ENCODE results near the gene PTPRN2. TPM values are rescaled to one million over a fixed set of nuclear protein-coding genes. Genes with fewer than 3 reads are reported as not detected.

The PTPRN2 gene
- total and polyA plus RNA-seq, 2 donors (not counting 3 experiments of a cell fraction or from before 2014, with no cell fraction given), result 0.62 to 0.88 TPM

- POLR2A ChIA-PET, result no interaction called here
- CTCF ChIA-PET, result no interaction called here
- no peaks in the 10 kb centered on the region for H3K36me3 ChIP-seq (ENCODE audit: control insufficient read depth in 2 of 2, extremely low read depth in 1 of 2, insufficient read depth in 2 of 2, low read length in 2 of 2)
- no peaks in the 10 kb centered on the region for H3K79me2 ChIP-seq (ENCODE audit: control insufficient read depth, insufficient read depth, low read length)
- H4K20me1 ChIP-seq (replicated peaks; ENCODE audit: control insufficient read depth, extremely low read depth, insufficient read depth, low read length), result no peaks in the 10 kb centered on the region
- no peak overlapping the region for H3K4me3 ChIP-seq (replicated peaks in 1 of 3; ENCODE audit: insufficient read depth in 1 of 3, low read depth in 1 of 3, low read length in 3 of 3)
- intact Hi-C loops (cut with micrococcal nuclease) (no loop called here), dilution Hi-C loops (cut with MboI; ENCODE audit: extremely low pct_ligation_motif_present, low sequenced_read_pairs) (no loop called here)
- H3K4me2 ChIP-seq (ENCODE audit: insufficient read depth, low read length), result no peak overlapping the region
- no TSS peak for BruUV-seq (replicated peaks)
- no peak overlapping the region for H3K27ac ChIP-seq (ENCODE audit: insufficient read depth, low read depth, low read length)
- no peak overlapping the region for H3K9ac ChIP-seq (replicated peaks; ENCODE audit: extremely low read depth, insufficient read depth, low read length)
- FAIRE-seq, result no peak
- H3K9me3 ChIP-seq (replicated peaks; ENCODE audit: control insufficient read depth, insufficient read depth, low read length), result no peaks in the 10 kb centered on the region
- H3K4me1 ChIP-seq (ENCODE audit: control insufficient read depth, extremely low read depth, insufficient read depth, low read length), result no peaks in the 10 kb centered on the region
- TF ChIP-seq FOS (IDR thresholded peaks at IDR 0.05; ENCODE audit: borderline replicate concordance, insufficient read depth, low read length), result no peak
- no peak for TF ChIP-seq JUN (IDR thresholded peaks at IDR 0.05; ENCODE audit: borderline replicate concordance, insufficient read depth, insufficient read length, low read depth)
- no peak for TF ChIP-seq MYC (IDR thresholded peaks at IDR 0.05; ENCODE audit: low read depth, low read length)
- no peak for TF ChIP-seq MAX (IDR thresholded peaks at IDR 0.05; ENCODE audit: insufficient read depth, insufficient read length)
- no peak for TF ChIP-seq POLR2A (IDR thresholded peaks at IDR 0.05; ENCODE audit: low read depth, low read length)
- no peak for TF ChIP-seq EZH2 (IDR thresholded peaks at IDR 0.05; ENCODE audit: borderline replicate concordance, low read depth, low read length, severe bottlenecking)
- TF ChIP-seq CTCF (IDR thresholded peaks at IDR 0.05; ENCODE audit: extremely low read depth in 1 of 2, insufficient read depth in 1 of 2, low read depth in 1 of 2, low read length in 2 of 2), result no peak
- no peak for TF ChIP-seq POLR2AphosphoS5 (IDR thresholded peaks at IDR 0.05; ENCODE audit: insufficient read depth, low read depth, low read length)
- no peak for TF ChIP-seq GATA2 (IDR thresholded peaks at IDR 0.05; ENCODE audit: insufficient read depth, insufficient read length, low read depth, low read length)
- DNase-seq (ENCODE audit: low read depth, low spot score), result no peak
- no peaks in the 10 kb centered on the region for H3K9me1 ChIP-seq (replicated peaks; ENCODE audit: control insufficient read depth, extremely low read depth, insufficient read depth, low read length)
- no peak overlapping the region for H2AFZ ChIP-seq (ENCODE audit: low read depth, low read length)
- H3K27me3 ChIP-seq (ENCODE audit: control insufficient read depth in 2 of 2, insufficient read depth in 2 of 2, low read length in 2 of 2), result no peaks in the 10 kb centered on the region
These were observed 916.9 kb downstream of the PTPRN2 start for GRCh38 chr7:157670490-157671357.

Data from endothelial cell of umbilical vein (primary cell).